Astrocyte (in vitro differentiated cells and primary cell): ENCODE data around the gene C17orf113. TPM values are rescaled to one million over a fixed set of nuclear protein-coding genes. Genes with fewer than 3 reads are reported as not detected.

Source experiments
- DNase-seq: peaks from one replicate; pipeline ENCODE4 v3.0.0-alpha.2; 2010; ENCODE audit warnings: low read depth
- FAIRE-seq: peaks from 2 replicates; lab custom pipeline; 2011; peaks lifted over from hg19 to GRCh38; lab: Jason Lieb, UNC
- H2AFZ ChIP-seq: 2 replicates; pipeline ENCODE4 v1.6.0; 2012; ENCODE audit warnings: low read depth, low read length, inconsistent platforms
- H3K27ac ChIP-seq: 2 replicates; pipeline ENCODE4 v1.5.1; 2011; ENCODE audit warnings: low read depth, low read length, inconsistent platforms
- H3K27me3 ChIP-seq: 2 replicates; pipeline ENCODE4 v1.6.0; 2011; ENCODE audit warnings: low read length, inconsistent platforms; ENCODE audit not compliant: insufficient read depth
- H3K36me3 ChIP-seq: 2 replicates; pipeline ENCODE4 v1.5.1; 2011; ENCODE audit warnings: low read length, inconsistent platforms; ENCODE audit not compliant: insufficient read depth
- H3K4me1 ChIP-seq: 2 replicates; pipeline ENCODE4 v1.5.1; 2011; ENCODE audit warnings: low read length, inconsistent platforms; ENCODE audit not compliant: insufficient read depth
- H3K4me2 ChIP-seq: 2 replicates; pipeline ENCODE4 v1.6.0; 2012; ENCODE audit warnings: low read length, inconsistent platforms
- H3K4me3 ChIP-seq: 2 replicates; pipeline ENCODE4 v1.5.1; 2011; ENCODE audit warnings: low read depth, mild to moderate bottlenecking, low read length, inconsistent platforms; ENCODE audit not compliant: insufficient read depth
- H3K79me2 ChIP-seq: 2 replicates; pipeline ENCODE4 v1.6.0; 2012; ENCODE audit warnings: mild to moderate bottlenecking, low read length, inconsistent platforms; ENCODE audit not compliant: insufficient read depth
- H3K9ac ChIP-seq: 2 replicates; pipeline ENCODE4 v1.6.0; 2012; ENCODE audit warnings: mild to moderate bottlenecking, low read length, inconsistent platforms
- H3K9me3 ChIP-seq: 2 replicates; pipeline ENCODE4 v1.5.1; 2012; ENCODE audit warnings: low read depth, mild to moderate bottlenecking, low read length, inconsistent platforms; ENCODE audit not compliant: insufficient read depth
- H4K20me1 ChIP-seq: 2 replicates; pipeline ENCODE4 v1.6.0; 2012; ENCODE audit warnings: low read length, inconsistent platforms; ENCODE audit not compliant: insufficient read depth
- H3K27ac Mint-ChIP-seq: one replicate; pipeline ENCODE4 v1.8.0; 2021; ENCODE audit warnings: mild to moderate bottlenecking, mixed read lengths; ENCODE audit not compliant: unreplicated experiment
- H3K27me3 Mint-ChIP-seq: one replicate; pipeline ENCODE4 v1.8.0; 2021; ENCODE audit warnings: low read depth, mixed read lengths; ENCODE audit not compliant: unreplicated experiment
- H3K36me3 Mint-ChIP-seq: one replicate; pipeline ENCODE4 v1.8.0; 2021; ENCODE audit warnings: low read depth, mixed read lengths; ENCODE audit not compliant: unreplicated experiment
- H3K4me1 Mint-ChIP-seq: one replicate; pipeline ENCODE4 v1.8.0; 2021; ENCODE audit warnings: low read depth, mixed read lengths; ENCODE audit not compliant: unreplicated experiment
- H3K4me3 Mint-ChIP-seq: one replicate; pipeline ENCODE4 v1.8.0; 2021; ENCODE audit warnings: mild to moderate bottlenecking, moderate library complexity, mixed read lengths; ENCODE audit not compliant: unreplicated experiment
- H3K9me3 Mint-ChIP-seq: one replicate; pipeline ENCODE4 v1.8.0; 2021; ENCODE audit warnings: mild to moderate bottlenecking, mixed read lengths; ENCODE audit not compliant: unreplicated experiment
- EZH2 ChIP-seq: IDR thresholded peaks from 2 replicates; pipeline ENCODE4 v1.6.1; 2012; ENCODE audit warnings: mild to moderate bottlenecking, low read length, inconsistent platforms; ENCODE audit not compliant: insufficient read depth
- total RNA-seq: library from RNA; stranded (reverse); gene quantifications from 2 replicates; pipeline ENCODE4 v1.2.1, GENCODE V29; 2021
- TF ChIP-seq, protein P1 (sequence below): IDR thresholded peaks from 2 replicates; pipeline ENCODE4 v1.5.1; 2011; ENCODE audit warnings: low read depth, mild to moderate bottlenecking, inconsistent platforms, low read length, moderate library complexity; ENCODE audit not compliant: insufficient read depth

The C17orf113 gene
- total RNA-seq, 1 donor from 2014 or later: 0.23 TPM

DNA sequence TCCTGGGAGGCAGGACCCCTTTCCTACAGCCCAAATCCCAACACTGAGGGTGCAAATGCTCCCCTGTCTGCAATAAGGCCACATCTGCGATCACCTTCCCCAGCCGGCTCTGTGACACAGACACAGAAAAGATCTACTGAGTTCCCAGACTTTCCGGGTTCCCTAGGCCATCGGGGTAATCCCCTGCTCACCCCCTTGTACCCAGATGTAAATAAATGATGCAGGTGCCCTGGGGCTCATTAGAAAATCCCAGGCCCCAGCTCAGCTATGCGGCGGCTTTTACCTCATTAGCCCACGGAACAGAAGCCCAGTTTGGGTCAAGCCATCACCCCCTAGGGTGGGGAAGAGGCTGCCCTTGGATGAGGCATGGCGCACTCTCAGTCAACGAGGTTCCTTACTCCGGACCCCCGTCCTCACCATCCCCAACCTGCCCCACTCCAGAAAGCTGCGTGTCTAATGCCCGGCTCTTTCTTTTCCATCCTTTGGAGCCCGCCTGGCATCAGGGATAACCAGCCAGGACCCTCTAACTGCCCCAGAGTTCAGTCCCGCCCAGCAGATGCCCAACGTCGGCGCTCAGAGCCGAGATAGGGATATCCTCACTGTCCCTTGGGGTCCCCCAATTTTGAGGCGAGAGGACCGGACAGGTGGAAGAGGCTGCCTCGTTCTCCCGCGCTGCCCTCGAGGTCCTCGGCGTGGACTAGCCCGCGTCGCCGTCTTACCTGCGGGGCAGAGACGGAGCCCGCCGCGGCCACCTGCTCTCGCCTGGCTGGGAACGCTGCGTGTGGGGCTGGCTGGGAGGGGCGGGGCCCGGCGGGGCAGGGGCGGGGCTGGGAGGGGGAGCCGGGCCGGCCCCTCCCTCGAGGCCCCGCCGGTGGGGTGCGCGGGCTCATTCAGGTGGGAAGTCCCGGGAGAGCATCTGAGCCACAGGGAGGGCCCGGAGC lies 47.6 kb upstream of the C17orf113 start, which contains the start of gene ZNF385C:
ZNF385C (minus strand) TSS at position 783 of the 941 bp plus-strand sequence. CDS start 35,417 bp downstream, outside the sequence.
- no peak for FAIRE-seq
- H3K4me3 ChIP-seq: no peak within 1 kb of the TSS

DNA sequence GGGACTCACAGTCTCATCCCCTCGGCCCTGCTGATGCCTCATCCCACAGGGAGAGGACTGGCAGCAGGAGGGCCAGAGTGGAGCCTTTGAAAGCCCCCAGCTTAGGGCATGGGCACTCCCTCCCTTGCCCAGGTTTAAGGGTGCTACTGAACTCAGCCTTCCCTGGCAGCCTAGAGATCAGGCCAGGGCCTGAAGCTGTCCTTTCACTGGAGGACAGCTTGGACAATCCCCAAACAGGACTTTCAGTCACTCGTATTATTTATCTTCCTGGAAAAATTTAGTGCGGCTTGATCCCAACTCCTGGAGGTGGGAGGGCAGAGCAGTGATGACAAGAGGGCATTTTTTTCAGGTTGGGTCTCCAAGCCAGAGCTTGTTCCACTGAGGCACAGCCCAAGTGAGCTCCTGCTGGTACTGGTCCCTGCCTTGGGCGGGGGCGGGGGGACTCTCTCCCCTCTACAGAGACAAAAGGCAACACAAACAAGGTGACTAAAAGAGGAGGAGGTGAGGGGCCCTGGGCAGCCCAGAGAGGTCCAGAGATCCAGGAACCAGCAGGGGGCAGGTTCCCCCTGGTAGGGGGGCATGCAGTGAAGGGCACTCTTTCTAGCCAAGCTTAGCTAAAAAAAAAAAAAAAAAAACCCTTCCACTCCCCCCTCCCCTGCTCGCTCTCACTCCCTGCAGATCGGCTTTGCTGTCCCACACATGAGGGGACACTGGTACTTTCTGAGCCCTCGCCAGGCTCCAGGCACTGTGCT lies 46.1 kb upstream of the C17orf113 start:
- H3K4me1 Mint-ChIP-seq: no peaks in the 10 kb centered on the region
- Histone ChIP-seq H2AFZ (no peak overlapping the region), H3K27me3 (peaks cover 24% of the 10 kb centered on the region), H3K4me3 (no peak overlapping the region), H4K20me1 (no peaks in the 10 kb centered on the region), H3K9ac (no peak overlapping the region), H3K9me3 (no peaks in the 10 kb centered on the region), H3K27ac (no peak overlapping the region), H3K36me3 (no peaks in the 10 kb centered on the region), H3K79me2 (no peaks in the 10 kb centered on the region), H3K4me2 (no peak overlapping the region), H3K4me1 (no peaks in the 10 kb centered on the region)
- peak overlapping the region; percentile 47 for H3K27ac Mint-ChIP-seq
- peak overlapping the region; percentile 68 for H3K4me3 Mint-ChIP-seq
- TF ChIP-seq EZH2: no peak
- TF ChIP-seq, protein P1, sequence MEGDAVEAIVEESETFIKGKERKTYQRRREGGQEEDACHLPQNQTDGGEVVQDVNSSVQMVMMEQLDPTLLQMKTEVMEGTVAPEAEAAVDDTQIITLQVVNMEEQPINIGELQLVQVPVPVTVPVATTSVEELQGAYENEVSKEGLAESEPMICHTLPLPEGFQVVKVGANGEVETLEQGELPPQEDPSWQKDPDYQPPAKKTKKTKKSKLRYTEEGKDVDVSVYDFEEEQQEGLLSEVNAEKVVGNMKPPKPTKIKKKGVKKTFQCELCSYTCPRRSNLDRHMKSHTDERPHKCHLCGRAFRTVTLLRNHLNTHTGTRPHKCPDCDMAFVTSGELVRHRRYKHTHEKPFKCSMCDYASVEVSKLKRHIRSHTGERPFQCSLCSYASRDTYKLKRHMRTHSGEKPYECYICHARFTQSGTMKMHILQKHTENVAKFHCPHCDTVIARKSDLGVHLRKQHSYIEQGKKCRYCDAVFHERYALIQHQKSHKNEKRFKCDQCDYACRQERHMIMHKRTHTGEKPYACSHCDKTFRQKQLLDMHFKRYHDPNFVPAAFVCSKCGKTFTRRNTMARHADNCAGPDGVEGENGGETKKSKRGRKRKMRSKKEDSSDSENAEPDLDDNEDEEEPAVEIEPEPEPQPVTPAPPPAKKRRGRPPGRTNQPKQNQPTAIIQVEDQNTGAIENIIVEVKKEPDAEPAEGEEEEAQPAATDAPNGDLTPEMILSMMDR: no peak
- H3K9me3 Mint-ChIP-seq: no peaks in the 10 kb centered on the region
- DNase-seq (no peak), FAIRE-seq (no peak)
- no peaks in the 10 kb centered on the region for H3K36me3 Mint-ChIP-seq
- peaks cover 57% of the 10 kb centered on the region for H3K27me3 Mint-ChIP-seq

More for the DNA sequence above, 47.6 kb upstream of the C17orf113 start, which contains the start of gene ZNF385C:
- Histone ChIP-seq H3K9ac (no peak within 1 kb of the TSS), H4K20me1 (no peaks in the 10 kb centered on the region), H3K36me3 (no peaks in the 10 kb centered on the region), H3K79me2 (no peaks in the 10 kb centered on the region), H3K4me2 (peak within 1 kb of the TSS; percentile 33), H3K4me1 (no peaks in the 10 kb centered on the region), H3K27ac (no peak within 1 kb of the TSS), H2AFZ (no peak within 1 kb of the TSS), H3K27me3 (peaks cover 24% of the 10 kb centered on the region), H3K9me3 (no peaks in the 10 kb centered on the region)
- Mint-ChIP-seq H3K27ac (no peak within 1 kb of the TSS), H3K9me3 (no peaks in the 10 kb centered on the region), H3K36me3 (no peaks in the 10 kb centered on the region), H3K4me1 (no peaks in the 10 kb centered on the region), H3K27me3 (peaks cover 59% of the 10 kb centered on the region), H3K4me3 (peak within 1 kb of the TSS; percentile 40)
- DNase-seq: no peak
- TF ChIP-seq, protein P1: no peak
- TF ChIP-seq EZH2: peak; percentile 79
